GM19463 (cell line): ENCODE measurements around the gene ATOH8.

Experiments used
- ATAC-seq: cut with Tn5 transposase; IDR thresholded peaks from one replicate; pipeline ENCODE4 v1.9.1; 2021; ENCODE audit warnings: mild to moderate bottlenecking, moderate library complexity; ENCODE audit not compliant: unreplicated experiment

Gene ATOH8

DNA sequence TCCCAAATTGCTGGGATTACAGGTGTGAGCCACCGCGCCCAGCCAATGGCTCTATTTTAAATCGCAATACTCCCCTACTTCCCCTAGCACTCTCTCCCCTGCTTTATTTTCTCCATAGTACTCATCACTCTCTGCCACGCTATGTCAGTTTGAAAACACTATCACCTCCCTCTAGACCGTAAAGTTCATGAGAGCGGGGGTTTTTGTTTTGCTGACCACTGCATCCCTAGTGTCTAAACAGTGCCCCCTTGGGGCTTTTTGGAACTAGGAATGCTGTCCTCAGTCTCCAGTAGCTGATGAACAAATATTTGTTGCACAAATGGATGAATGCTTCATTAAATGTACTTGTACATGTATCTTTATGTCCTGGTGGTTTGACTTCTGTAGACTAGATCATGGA, 44.1 kb downstream of the ATOH8 start:
- ATAC-seq, result no peak

DNA sequence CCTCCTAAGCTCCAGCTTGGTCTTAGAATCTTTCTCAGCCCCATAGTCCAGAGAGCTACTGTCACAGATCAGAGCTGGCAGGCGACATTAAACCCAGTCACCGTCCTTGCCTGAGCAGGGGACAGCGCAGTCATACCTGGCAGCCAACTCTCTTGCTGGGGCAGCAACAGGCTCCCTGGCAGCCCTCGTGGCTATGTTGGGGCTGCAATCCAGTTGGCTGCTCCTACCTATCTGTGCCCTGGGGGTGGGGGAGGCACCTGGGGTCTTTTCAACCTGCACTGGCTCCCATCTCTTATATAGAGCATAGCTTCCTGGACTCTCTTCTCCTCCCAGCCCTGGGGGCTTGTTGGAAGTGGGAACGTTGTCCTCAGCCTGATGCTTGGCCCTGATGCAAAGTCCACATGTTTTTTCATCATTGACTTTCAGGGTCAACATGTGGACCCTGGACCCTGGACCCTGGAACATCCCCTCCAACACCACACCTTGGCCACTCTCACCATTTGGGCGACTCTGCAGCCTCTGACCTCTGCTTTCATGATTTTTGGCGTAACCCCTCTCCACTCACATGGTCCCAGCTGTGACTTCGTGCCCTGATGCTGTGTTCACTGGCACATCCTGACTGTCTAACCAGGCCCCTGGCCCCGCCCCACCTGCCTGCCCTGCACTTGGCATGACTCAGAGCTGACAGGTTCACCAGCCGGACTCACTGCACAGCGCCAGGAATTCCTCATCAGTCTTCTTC, 45.6 kb downstream of the ATOH8 start:
- no peak for ATAC-seq

DNA sequence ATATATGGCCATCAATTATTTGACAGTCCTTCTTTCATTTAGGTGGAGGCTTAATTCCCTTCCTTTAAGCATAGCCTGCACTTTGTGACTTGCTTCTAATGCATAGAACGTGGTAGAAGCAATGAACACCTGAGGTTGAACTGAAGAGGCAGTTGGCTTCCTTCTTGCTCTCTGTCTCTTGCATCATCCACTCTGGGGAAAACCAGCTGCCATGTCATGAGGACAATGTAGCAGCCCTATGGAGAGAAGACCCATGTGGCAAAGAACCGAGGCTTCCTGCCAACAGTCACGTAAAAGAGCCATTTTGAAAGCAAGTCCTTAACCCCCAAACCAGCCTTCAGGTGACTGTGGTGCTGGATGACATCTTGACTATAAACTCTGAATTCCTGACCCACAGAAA, 46.8 kb downstream of the ATOH8 start:
- no peak for ATAC-seq

DNA sequence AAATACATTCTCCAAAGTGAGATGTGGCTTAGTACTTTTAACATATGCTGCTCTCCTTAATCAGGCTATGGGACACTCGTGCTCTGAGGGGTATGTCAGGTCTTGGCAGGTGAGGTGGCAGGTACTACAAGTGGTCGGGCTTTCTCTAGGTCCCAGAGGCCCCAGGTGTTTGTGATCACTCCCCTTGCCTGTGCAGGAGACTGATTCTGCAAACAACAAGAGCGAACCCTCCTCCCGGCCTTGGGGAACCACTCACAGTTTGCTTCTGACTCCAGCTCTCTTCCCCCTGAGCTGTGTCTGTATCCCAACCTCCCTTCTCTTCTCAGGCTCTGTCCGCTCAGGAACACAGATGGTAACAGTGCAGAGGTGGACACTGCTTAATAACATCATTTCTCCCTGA, 48.1 kb downstream of the ATOH8 start:
- no peak for ATAC-seq

DNA sequence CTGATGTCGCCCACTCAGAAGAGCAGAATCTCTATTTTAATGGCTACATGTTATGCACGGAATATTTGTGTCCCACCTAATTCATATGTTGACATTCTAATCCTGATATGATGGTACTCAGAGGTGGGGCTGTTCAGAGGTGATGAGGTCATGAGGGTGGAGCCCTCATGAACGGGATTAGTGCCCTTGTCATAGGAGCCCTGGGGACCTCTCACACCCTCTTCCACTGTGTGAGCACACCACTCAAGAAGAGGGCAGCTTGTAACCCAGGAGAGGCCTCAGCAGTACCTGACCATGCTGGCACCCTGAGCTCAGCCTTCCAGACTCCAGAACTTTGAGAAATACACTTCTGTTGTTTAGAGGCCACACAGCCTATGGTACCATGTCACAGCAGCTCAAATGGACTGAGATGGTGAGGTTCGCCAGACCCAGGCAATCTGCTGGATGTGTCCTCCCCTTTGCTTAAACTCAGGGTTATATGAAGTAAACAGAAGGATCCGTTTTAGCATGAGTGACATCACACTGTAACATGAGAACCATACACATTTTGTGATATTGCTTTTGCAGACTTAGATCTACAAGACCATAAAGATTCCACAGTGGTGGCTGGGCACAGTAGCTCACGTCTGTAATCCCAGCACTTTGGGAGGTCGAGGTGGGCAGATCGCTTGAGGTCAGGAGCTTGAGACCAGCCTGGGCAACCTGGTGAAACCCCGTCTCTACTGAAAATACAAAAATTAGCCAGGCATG, 48.7 kb downstream of the ATOH8 start:
- no peak for ATAC-seq

DNA sequence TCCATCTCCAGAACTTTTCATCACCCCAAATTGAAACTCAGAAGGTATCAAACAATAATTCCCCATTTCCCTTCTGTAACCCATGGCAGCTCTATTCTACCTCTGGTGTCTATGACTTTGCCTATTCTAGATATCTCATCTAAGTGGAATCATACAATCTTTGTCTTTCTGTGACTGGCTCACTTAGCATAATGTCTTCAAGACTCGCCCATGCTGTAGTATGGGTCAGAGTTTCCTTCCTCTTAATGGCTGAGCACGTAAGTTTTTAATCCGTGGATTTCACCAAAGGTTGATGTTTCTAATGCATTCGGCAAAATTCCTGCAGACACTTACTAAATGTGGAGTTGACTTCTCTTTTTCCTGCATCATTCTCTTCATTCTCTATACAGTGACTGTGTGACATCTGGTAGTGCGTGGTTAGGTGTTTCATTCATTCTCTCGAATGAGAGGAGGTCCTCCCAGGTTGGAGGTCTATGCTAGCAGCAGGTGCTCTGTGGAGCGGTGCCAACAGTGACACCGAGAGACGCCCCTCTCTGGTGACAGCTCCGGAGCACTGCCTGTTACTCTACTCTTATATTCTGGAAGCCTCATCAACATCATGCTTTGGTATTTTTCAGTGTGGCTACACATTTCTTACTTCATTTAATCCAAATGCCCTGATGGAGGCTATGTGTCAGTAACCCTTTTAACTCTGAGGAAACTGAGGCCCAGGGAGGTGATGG, 50.1 kb downstream of the ATOH8 start:
- ATAC-seq, result no peak

DNA sequence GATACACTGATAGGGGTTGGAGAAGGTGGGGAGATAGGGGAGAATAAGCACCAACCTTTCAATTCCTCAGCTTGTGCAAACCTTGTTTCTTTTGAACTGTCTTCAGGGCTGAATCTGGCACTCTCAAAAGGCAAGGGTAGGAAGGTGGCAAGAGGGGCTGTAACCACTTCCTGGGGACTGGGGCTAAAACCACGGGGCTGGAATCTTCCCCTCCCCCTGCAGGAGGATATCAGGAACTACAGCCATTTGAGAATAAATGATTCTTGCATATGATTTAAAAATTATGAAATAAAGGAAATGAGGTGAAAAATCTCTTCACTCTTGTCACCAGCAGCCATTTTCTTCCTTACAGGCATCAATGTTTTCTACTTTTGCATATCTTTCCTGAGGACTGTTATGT, 50.8 kb downstream of the ATOH8 start:
- ATAC-seq, result no peak

DNA sequence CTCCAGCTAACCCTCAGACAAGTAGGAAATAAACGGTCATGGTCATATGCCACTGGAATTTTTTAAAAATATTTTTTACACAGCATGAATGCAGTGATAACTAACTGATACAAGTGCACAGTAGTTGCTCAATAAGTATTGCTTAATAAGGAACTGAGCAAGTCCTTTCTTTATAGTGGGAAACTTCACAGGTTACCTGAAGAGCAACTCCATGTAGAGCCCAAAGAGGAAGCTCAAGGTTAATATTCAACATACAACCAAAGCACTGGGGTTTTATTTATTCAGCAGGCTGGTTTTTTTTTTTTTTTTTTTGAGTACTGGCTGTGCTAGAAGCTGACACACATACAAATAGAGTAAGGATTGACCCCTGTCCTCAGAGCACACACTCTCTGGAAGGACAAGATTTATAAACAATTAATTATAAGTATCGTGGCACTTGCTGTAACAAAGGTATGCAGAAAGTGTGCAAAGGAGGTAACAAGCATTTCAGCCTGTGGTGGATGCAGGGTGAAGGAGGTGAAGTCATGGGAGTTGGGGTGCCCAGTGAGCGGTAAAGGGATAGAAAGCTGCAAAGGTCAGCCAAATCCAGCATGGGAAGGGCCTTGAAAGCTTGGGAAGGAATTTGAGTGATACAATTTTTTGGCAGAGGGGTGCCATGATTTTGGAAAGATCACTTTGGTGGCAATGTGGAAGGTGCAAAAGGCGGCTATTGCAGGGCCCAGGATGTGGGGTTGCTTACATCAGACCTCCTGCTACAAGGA, 52.7 kb downstream of the ATOH8 start:
- ATAC-seq, result no peak

DNA sequence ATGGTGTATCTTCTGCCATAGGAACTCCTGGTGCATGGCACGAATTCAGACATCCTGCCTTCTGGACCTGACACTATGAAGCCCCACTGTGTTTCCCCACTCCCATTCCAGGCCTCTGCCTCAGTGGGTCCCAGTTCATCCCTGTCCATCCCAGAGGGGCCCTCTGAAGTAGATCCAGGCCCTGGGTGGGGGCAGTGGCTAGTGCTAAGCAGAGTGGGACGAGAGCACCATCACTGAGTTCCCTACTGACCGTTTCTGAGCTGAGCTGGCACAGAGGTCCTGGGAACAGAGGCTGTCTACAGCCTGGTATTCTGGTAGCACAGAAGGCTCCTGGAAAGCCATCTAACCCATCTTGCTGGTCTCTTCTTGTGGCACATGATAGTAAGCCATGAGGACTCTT, 54.0 kb downstream of the ATOH8 start:
- no peak for ATAC-seq

DNA sequence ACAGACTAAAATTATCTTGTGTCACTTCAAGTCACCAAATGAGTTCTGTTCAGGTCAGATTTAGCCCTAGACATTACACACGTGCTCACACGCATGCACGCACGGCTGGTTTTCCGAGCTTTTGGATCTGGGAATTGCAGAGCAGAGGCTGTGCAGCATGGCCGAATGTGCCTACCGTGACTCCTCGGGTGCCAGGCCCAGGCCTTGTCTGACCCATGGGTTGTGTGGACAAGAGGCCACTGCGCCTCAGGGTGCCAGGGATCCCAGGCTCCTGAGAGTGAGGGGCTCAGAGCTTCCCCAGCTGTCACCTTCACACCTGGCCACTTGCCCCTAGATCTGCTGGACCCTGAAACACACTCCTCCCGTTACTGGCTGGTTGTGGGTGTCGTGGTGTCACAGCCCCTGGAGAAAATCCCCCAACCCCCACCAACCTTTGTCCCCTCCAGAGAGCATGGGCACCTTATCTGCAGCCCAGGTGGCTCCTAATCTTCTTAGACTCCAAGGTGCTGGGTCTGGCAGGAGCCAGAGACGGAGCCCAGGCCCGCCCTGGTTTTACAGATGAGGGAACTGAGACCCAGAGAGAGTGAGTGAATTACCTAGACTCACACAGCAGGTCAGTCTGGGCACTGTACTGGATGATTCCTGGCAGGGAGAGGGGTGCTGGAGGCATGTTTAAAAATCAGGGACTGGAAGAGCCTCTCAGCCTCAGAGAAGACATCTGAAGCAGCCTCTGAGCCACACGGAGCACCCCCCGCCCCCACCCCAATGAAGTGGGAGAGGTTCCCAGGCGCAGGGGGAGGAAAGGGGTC, 56.8 kb downstream of the ATOH8 start:
- no peak for ATAC-seq

DNA sequence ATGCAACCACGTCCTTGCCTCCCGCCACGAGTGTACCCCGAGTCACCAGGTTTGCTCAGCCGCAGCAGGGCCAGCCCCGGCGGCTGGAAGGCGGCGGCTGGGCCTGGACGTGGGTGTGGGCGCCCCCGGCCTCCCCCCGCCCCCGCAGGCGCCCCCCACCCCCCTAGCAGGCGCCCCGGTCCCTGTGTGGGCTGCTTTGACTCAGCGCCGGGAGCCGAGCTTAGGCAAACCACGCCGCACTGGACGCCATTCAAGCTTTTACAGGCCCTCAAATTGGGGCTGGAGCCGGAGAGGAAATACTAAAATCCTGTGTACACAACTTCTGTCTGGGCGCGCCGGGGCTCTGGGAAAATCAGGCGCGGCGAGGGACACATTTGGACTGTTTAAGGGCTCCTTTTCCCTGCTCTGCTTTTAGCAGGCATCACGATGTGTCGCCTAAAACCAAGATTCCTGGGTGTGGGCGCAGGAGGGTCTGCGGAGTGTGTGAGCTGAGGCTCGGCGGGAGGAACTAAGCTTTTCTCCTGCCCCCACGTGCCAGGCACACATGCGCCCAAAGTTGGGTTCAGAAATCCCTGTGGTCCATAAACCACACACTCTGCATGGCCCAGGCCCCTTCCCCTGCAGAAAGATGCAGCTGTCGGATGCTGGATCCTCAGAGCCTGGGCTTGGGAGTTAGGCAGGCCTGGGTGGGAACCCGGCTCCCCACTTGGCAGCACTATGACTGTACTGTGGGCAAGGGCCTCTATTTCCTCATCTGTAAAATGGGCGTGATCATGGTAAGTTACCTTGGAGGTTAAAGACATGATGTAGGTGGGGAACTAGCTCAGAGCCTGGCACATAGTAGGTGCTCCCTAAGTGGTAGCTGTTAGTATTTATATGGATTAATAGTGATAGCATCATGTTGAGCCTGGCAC, 57.6 kb downstream of the ATOH8 start:
- ATAC-seq, result no peak

DNA sequence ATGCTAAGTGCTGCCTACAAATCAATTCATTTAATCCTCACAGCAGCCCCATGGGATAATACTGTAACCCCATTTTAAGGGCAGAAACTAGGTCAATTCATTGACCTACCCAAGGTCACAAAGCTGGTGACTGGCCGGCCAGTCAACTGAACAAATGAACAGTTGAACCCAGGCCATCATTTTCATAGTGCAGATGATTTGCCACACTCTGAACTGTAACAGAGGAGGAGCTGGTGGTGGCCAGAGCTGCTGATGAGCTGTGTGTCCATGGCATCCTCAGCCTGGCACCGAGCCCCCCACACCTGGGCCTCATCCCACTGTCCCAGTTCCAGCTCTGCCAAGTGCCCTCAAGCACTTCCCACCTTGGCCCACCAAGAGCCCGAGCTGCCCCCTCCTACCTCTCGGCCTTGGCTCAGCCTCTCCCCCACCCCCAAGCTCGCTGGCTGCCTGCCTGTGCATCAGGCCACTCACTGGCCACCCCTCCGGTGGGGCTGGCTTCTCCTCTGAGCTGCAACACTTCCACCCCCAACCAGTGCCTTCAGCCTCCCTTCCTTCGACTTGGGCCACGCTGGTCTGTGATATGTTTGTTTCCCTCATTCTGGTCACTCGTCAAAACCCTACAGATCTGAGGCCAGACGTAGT, 58.4 kb downstream of the ATOH8 start:
- ATAC-seq, result no peak

DNA sequence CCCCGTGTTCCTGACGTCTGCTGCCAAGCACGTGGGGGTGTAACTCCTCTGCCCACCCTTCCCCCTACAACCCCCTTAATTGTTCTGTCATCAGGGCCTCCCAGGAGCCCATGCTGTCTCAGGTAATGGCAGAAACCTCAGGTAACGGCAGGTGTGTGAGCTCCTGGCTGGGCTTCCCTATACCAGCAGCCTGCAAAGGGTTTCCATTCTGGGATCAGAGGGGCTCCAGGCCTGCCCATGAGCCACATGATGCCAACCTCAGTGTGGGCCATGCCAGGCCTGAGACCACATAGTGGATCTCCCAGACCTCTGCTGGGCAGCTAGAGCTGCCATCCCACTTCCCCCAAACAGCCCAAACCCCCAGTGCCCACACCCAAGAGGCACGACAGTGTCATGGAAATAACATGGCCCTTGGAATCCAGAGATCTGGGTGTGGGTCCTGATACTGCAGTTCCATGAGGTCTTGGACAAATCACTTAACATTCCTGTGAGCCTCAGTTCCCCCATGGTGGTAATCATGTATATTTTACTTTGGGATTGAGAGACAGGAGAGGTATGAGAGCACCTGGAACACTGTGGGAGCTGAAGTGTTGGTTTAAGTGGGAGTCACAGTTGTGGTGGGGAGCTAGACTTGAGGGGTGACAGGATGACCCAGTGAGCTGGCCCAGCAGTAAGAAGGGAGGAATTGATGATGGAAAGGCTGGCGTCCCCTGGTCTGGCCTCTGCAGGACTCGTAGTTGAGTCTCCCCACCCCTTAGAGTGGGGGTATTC, 59.6 kb downstream of the ATOH8 start:
- no peak for ATAC-seq

DNA sequence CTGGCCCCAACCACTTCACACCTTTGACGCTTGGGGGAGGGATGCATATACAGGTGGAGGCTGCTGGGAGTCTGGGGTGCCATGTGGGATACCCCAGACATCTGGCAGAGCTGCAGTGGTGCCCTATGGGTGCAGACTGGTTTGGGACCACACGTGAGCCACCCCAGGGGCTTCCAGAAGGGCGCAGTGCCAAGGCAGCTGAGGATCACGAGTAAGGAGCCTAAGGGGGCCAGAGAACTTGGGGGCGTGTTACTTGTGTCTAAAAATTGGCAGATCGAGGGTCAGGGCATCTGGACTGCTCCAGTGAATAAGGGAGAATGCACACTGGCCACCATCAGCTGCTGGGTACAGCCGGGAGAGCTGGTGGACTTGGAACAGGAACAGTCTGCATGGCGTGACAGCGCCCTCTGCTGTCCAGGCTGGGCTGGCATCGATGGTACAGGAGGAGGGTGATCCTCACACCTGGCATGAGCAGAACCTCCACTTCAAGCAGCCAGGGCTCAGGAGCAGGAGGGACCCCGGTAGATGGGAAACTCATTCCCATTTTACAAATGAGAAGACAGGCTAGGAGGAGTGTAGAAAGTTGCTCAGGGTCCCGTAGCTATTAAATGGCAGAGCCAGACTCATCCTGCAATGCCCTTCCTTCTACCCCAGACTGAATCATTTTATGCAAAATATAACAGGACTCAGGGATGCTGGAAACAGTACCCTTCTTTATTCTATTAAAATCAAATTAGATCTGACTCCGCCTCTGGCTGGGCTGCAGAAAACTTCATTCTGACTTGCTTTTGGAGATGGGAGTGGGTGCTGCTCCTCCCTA, 60.4 kb downstream of the ATOH8 start:
- ATAC-seq, result no peak

DNA sequence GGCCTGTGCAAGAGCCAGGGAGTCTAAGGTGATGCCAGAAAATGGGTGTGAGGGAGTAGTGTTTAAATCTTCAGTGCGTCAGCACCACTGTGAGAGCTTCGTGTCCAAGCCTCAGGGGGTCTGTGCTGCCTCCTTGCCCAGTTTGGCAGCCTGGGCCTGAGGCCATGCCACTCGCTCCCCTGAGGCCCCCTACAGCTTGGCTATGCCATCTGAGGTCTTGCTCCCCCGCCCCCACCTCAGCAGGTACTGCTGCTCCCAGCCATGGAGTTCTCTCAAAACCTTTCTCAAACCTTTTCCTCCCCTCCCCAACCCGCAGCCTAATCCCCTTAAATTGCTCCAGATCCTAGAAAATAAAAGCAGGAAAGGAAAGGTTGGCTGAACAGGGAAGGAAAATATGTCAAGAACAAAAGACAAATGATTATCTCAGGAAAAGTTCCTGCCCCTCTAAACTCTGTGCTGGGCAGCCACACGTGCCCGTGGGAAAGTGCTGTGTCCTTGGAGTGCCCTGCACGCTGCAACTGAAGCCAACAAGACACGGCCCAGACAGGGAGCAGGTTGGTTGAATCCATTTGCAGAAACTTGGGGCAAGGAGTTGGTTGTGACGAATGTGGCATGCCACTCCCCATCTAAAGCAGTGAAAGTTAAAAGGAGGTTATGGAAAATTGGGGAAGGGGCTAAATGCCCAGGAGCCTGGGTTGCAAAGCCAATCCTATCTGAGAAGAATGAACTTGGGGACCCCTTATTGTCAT, 61.2 kb downstream of the ATOH8 start:
- no peak for ATAC-seq

DNA sequence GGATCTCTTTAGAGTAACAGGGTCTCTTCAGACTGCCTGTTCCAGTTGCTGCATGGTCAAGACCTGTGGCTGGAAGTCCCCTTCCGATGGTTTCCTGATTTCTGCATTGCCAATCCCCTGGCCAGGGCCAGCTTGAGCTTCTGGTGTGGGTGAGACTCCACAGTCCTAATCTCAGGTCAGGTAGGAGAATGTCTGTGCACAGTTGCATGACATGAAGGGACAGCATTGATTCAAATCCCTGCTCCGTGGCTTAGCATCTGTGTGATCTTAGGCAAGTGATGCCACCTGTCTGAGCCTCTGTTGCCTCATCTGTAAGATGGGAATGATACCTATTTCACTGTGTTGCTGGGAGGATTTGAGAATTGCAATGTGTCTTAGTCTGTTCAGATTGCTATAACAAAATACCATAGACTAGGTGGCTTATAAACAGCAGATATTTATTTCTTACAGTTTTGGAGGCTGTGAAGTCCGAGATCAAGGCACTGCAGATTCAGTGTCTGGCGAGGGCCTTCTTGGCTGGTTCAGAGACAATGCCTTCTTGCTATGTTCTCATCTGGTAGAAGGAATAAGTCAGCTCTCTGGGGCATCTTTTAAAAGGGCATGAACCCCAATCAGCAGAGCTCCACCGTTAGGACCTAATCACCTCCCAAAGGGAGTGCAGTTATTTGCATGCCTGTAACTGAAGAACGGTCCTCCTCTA, 66.2 kb downstream of the ATOH8 start:
- ATAC-seq, result no peak
